K562 (cell line): ENCODE results near the gene TMEM61. TPM values are rescaled to one million over a fixed set of nuclear protein-coding genes. Genes with fewer than 3 reads are reported as not detected.
A peak's percentile ranks its signal among the peaks of the same experiment; 100 is the strongest.

ENCODE experiments used
- ATAC-seq: fragments of 200-7000 bp; cut with Tn5 transposase; 3 replicates; pipeline ENCODE4 v1.9.1; 2020; ENCODE audit warnings: moderate library complexity
- BruUV-seq: library from RNA; stranded (reverse); fragments of 400-500 nt; replicated peaks from 2 replicates; lab custom pipeline; 2021; lab: Mats Ljungman, UMichigan
- CTCF ChIA-PET: fragments of 300-600 bp; formaldehyde crosslinking; extraction: SDS; loops from one replicate; lab custom pipeline; 2021; ENCODE audit warnings: low intra/inter-chr PET ratio; lab: Yijun Ruan, JAX
- POLR2A ChIA-PET: fragments of 300-600, 350-650 bp; sonication (Branson Sonifier 250); formaldehyde crosslinking; extraction: SDS; loops from one replicate; lab custom pipeline; 2021; ENCODE audit warnings: antibody characterized with exemption, inconsistent platforms; lab: Yijun Ruan, JAX
- DNase-seq, 4 experiments: peaks; one replicate each; pipeline versions ENCODE4 v3.0.0 to v3.0.0-alpha.2; 2011 to 2018; ENCODE audit warnings: low spot score in 3 of 4, mixed read lengths in 3 of 4; ENCODE audit errors: extremely low read depth in 1 of 4
- FAIRE-seq: peaks from 2 replicates; lab custom pipeline; 2011; peaks lifted over from hg19 to GRCh38; lab: Jason Lieb, UNC
- H2AFZ ChIP-seq: 2 replicates; pipeline ENCODE4 v1.6.0; 2011; ENCODE audit warnings: low read depth, low read length, control low read depth, inconsistent platforms
- H3K27ac ChIP-seq: fragments of 200-600 bp; 3 replicates; pipeline ENCODE4 v1.8.0; 2011; ENCODE audit warnings: low read depth, mild to moderate bottlenecking, control low read depth, inconsistent platforms, low read length, moderate library complexity, mixed read lengths; ENCODE audit errors: extremely low read depth
- H3K27me3 ChIP-seq, 2 experiments: fragments of 300-600 bp in 1 of 2; 2 replicates in 1 of 2; 3 replicates in 1 of 2; pipeline versions ENCODE4 v1.6.0 to v1.8.0; 2011; ENCODE audit warnings: inconsistent platforms in 2 of 2, low read length in 2 of 2, mild to moderate bottlenecking in 1 of 2, mixed read lengths in 1 of 2, moderate library complexity in 1 of 2; ENCODE audit not compliant: control insufficient read depth in 2 of 2, insufficient read depth in 2 of 2
- H3K36me3 ChIP-seq: fragments of 300-600 bp; 3 replicates; pipeline ENCODE4 v1.8.0; 2011; ENCODE audit warnings: mild to moderate bottlenecking, low read length, inconsistent platforms; ENCODE audit not compliant: control insufficient read depth, insufficient read depth
- H3K4me1 ChIP-seq, 2 experiments: fragments of 200-600 bp in 1 of 2; replicated peaks in 1 of 2; 2 replicates in 1 of 2; 3 replicates in 1 of 2; pipeline versions ENCODE4 v1.5.1 to v1.8.0; 2011; ENCODE audit warnings: inconsistent platforms in 2 of 2, low read length in 2 of 2, mild to moderate bottlenecking in 1 of 2, mixed read lengths in 1 of 2, moderate library complexity in 1 of 2; ENCODE audit not compliant: control insufficient read depth in 2 of 2, insufficient read depth in 2 of 2
- H3K4me2 ChIP-seq: 2 replicates; pipeline ENCODE4 v1.6.1; 2011; ENCODE audit warnings: low read length, control low read depth, inconsistent platforms, mixed read lengths; ENCODE audit not compliant: insufficient read depth
- H3K4me3 ChIP-seq: fragments of 200-600 bp; sonication (generic), shearing (Covaris generic); 2 replicates; pipeline ENCODE4 v1.5.1; 2016; ENCODE audit warnings: control low read depth, inconsistent platforms
- H3K79me2 ChIP-seq: fragments of 200-600 bp; 3 replicates; pipeline ENCODE4 v1.8.0; 2011; ENCODE audit warnings: low read length, inconsistent platforms; ENCODE audit not compliant: control insufficient read depth, insufficient read depth
- H3K9ac ChIP-seq, 2 experiments: 2 replicates each; pipeline versions ENCODE4 v1.6.0 to v1.6.1; 2011; ENCODE audit warnings: low read depth in 2 of 2, low read length in 2 of 2, control low read depth in 1 of 2, inconsistent platforms in 1 of 2, mild to moderate bottlenecking in 1 of 2, mixed read lengths in 1 of 2; ENCODE audit not compliant: insufficient read depth in 1 of 2
- H3K9me1 ChIP-seq: one replicate; pipeline ENCODE4 v1.6.0; 2011; ENCODE audit warnings: inconsistent platforms, mild to moderate bottlenecking, low read length, moderate library complexity; ENCODE audit not compliant: control insufficient read depth, insufficient read depth
- H3K9me3 ChIP-seq: replicated peaks from 2 replicates; pipeline ENCODE4 v1.5.1; 2011; ENCODE audit warnings: low read depth, low read length, inconsistent platforms; ENCODE audit not compliant: control insufficient read depth, insufficient read depth
- H4K20me1 ChIP-seq: replicated peaks from 2 replicates; pipeline ENCODE4 v1.6.1; 2011; ENCODE audit warnings: low read length, inconsistent platforms, mixed read lengths; ENCODE audit not compliant: control insufficient read depth, insufficient read depth
- CBFA2T3 ChIP-seq: fragments of 450-650 bp; IDR thresholded peaks from 2 replicates; pipeline ENCODE4 v1.6.1; 2017
- CBX2 ChIP-seq: fragments of 200-600 bp; sonication (generic); IDR thresholded peaks from one replicate; pipeline ENCODE4 v1.6.1; 2012; ENCODE audit warnings: mild to moderate bottlenecking, low read length, inconsistent platforms; ENCODE audit not compliant: insufficient read depth, poor library complexity, severe bottlenecking
- DDX20 ChIP-seq: fragments of 450-650 bp; IDR thresholded peaks from 2 replicates; pipeline ENCODE4 v1.6.1; 2016; ENCODE audit warnings: missing genetic modification characterization, low read depth, mild to moderate bottlenecking, missing compliant biosample characterization, moderate library complexity
- ILK ChIP-seq: fragments of 450-650 bp; IDR thresholded peaks from 2 replicates; pipeline ENCODE4 v1.6.1; 2016; ENCODE audit warnings: missing genetic modification characterization, low read depth, mild to moderate bottlenecking, missing compliant biosample characterization, moderate library complexity, borderline replicate concordance
- KLF6 ChIP-seq: fragments of 250-450 bp; sonication (Bioruptor Pico); IDR thresholded peaks from 2 replicates; pipeline ENCODE4 v1.4.0; 2020; ENCODE audit warnings: mild to moderate bottlenecking, moderate library complexity, borderline replicate concordance
- MTA2 ChIP-seq: fragments of 450-650 bp; IDR thresholded peaks from 2 replicates; pipeline ENCODE4 v1.6.1; 2016; ENCODE audit warnings: low read depth
- NR2C1 ChIP-seq, 2 experiments: fragments of 450-650 bp; IDR thresholded peaks; 2 replicates each; pipeline ENCODE4 v1.6.1; 2017; ENCODE audit warnings: mild to moderate bottlenecking in 2 of 2, antibody characterized with exemption in 1 of 2, inconsistent platforms in 1 of 2, missing compliant biosample characterization in 1 of 2, missing genetic modification characterization in 1 of 2
- POLR3A ChIP-seq: IDR thresholded peaks from 2 replicates; pipeline ENCODE4 v1.6.1; 2011; ENCODE audit warnings: borderline replicate concordance, mild to moderate bottlenecking, moderate library complexity; ENCODE audit not compliant: insufficient read length, insufficient read depth; ENCODE audit errors: extremely low read depth
- TSHZ1 ChIP-seq: fragments of 250-450 bp; sonication (Bioruptor Pico); IDR thresholded peaks from 2 replicates; pipeline ENCODE4 v1.4.0; 2020; ENCODE audit warnings: mild to moderate bottlenecking, moderate library complexity
- USF2 ChIP-seq: sonication (generic); formaldehyde crosslinking; IDR thresholded peaks from 2 replicates; pipeline ENCODE4 v1.5.0; 2020; ENCODE audit warnings: missing genetic modification reagents
- ZNF449 ChIP-seq: fragments of 250-450 bp; sonication (Bioruptor Pico); IDR thresholded peaks from 2 replicates; pipeline ENCODE4 v1.8.0; 2022; ENCODE audit warnings: moderate library complexity, mild to moderate bottlenecking, inconsistent platforms
- ZNF699 ChIP-seq: fragments of 250-450 bp; sonication (Bioruptor Pico); IDR thresholded peaks from 2 replicates; pipeline ENCODE4 v1.8.0; 2021; ENCODE audit warnings: mild to moderate bottlenecking, moderate library complexity; ENCODE audit not compliant: insufficient replicate concordance
- ZNF717 ChIP-seq: fragments of 250-450 bp; sonication (Bioruptor Pico); IDR thresholded peaks from 2 replicates; pipeline ENCODE4 v1.5.0; 2021
- WGBS: fragments of 100-300 bp; shearing (Covaris generic); methylation state at CpG from one replicate; pipeline ENCODE4 v1.1.6; 2016; ENCODE audit warnings: low coverage, mixed read lengths; ENCODE audit not compliant: insufficient coverage; ENCODE audit errors: missing lambda C conversion rate; 5-methylcytosine and 5-hydroxymethylcytosine counted together
- in situ Hi-C: fragments of 300-500 bp; cut with MboI; formaldehyde crosslinking; loops from 4 replicates; pipeline ENCODE4 v1.15.0; 2018; ENCODE audit warnings: inconsistent platforms, mixed read lengths
- intact Hi-C: fragments of 100-400 bp; cut with micrococcal nuclease; formaldehyde crosslinking; loops from 2 replicates; pipeline ENCODE4 v1.14.2; 2022
- polyA plus RNA-seq, 8 experiments: library from polyadenylated mRNA; depleted of rRNA in 4 of 8; stranded (reverse) in 5 of 8; unstranded in 3 of 8; fragments of >200 nt; fragmentation: Nextera tagmentation in 2 of 8; fragmentation: Illumina TruSeq in 1 of 8; extraction: Ambion mirVana in 2 of 8; extraction: Trizol in 1 of 8; gene quantifications; 2 replicates each; pipeline versions ENCODE4 v1.2.1 to v1.2.3, GENCODE V29; 2011 to 2014; ENCODE audit warnings: inconsistent platforms in 1 of 8, missing spikeins in 1 of 8
- total RNA-seq, 7 experiments: library from RNA; depleted of rRNA in 6 of 7; stranded (reverse); fragments of >200 nt in 6 of 7; fragmentation: Illumina TruSeq in 2 of 7; extraction: Trizol in 2 of 7; gene quantifications; 2 replicates each; pipeline versions ENCODE4 v1.2.1 to v1.2.3, GENCODE V29; 2011 to 2021; ENCODE audit warnings: low replicate concordance in 1 of 7

Gene TMEM61
- total and polyA plus RNA-seq, 9 of the 15 experiments (the other 6 are each of a cell fraction or from before 2014, with no cell fraction given): not detected

- peak; percentile 21; the same call in 1 of the 2 replicates for TF ChIP-seq USF2 (CRISPR knock-in tag)
Observed at GRCh38 chr1:54959241-54959640, 21.2 kb upstream of the TMEM61 start (continued).

GRCh38 chr1:54962612-54963395 lies 17.6 kb upstream of the TMEM61 start:
- ChIA-PET CTCF (no interaction called here), POLR2A (interaction anchor here (0.6 kb wide), 1 partner anchor 247 kb away, joined by 3 read pairs; no protein-coding TSS in a partner anchor)
- ATAC-seq (no peak), FAIRE-seq (no peak), DNase-seq (no peak)
- H3K9me1 ChIP-seq: no peaks in the 10 kb centered on the region
- no peaks in the 10 kb centered on the region for H3K36me3 ChIP-seq
- no TSS peak for BruUV-seq
- H3K9ac ChIP-seq: no peak overlapping the region
- H3K4me3 ChIP-seq: no peak overlapping the region
- no peak overlapping the region for H3K27ac ChIP-seq
- H2AFZ ChIP-seq: no peak overlapping the region
- no peaks in the 10 kb centered on the region for H3K9me3 ChIP-seq
- H3K4me1 ChIP-seq: peaks cover 0 to 10% of the 10 kb centered on the region in 2 experiments; a peak in 2 of 5 replicates
- in situ Hi-C loops: no loop called here
- 0% methylated on average over 4 of the region's 4 CpGs for WGBS
- no peak overlapping the region for H3K4me2 ChIP-seq
- H4K20me1 ChIP-seq: no peaks in the 10 kb centered on the region
- H3K79me2 ChIP-seq: no peaks in the 10 kb centered on the region
- peaks cover 0 to 9% of the 10 kb centered on the region in 2 experiments; a peak in 4 of 5 replicates for H3K27me3 ChIP-seq
- intact Hi-C loops: no loop called here
- TF ChIP-seq ILK: 0 out of 2 replicates have a peak, but pooled peaks have one; percentile 19
- peak; percentile 62; the same call in 1 of the 2 replicates for TF ChIP-seq ZNF449 (CRISPR knock-in tag)
- no peak for TF ChIP-seq ZNF699 (CRISPR knock-in tag)
- no peak for TF ChIP-seq ZNF717 (CRISPR knock-in tag)
- TF ChIP-seq MTA2: no peak
- TF ChIP-seq TSHZ1 (CRISPR knock-in tag): peak; percentile 30; the same call in 1 of the 2 replicates
- TF ChIP-seq CBFA2T3: no peak
- no peak for TF ChIP-seq CBX2
- peak; percentile 60; the same call in 1 of the 2 replicates for TF ChIP-seq KLF6
- TF ChIP-seq POLR3A: no peak
- TF ChIP-seq DDX20: 0 out of 2 replicates have a peak, but pooled peaks have one; percentile 38
- TF ChIP-seq NR2C1 (IDR thresholded peaks at IDR 0.05): no peak
- 0 out of 2 replicates have a peak, but pooled peaks have one; percentile 22 for TF ChIP-seq NR2C1 (tag; IDR thresholded peaks at IDR 0.05)
